ENCODE results near the gene IRX5. TPM values are rescaled to one million over a fixed set of nuclear protein-coding genes. Genes with fewer than 3 reads are reported as not detected.

Gene IRX5
- total and polyA plus RNA-seq, 2 experiments from 2014 or later, result 22.0 to 69.1 TPM

GRCh38 chr16:54962045-54962444 is 31.4 kb downstream of the IRX5 start:
- Histone ChIP-seq H3K4me1 (ENCODE audit: low read depth) (no peaks in the 10 kb centered on the region), H3K36me3 (no peaks in the 10 kb centered on the region), H3K4me3 (no peak overlapping the region), H3K27me3 (no peaks in the 10 kb centered on the region), H3K9me3 (ENCODE audit: low read depth) (no peaks in the 10 kb centered on the region), H3K27ac (no peak overlapping the region)
- no peak for DNase-seq (ENCODE audit: low read depth in 1 of 2, low spot score in 1 of 2)
- no peak for TF ChIP-seq CTCF (IDR thresholded peaks at IDR 0.05; ENCODE audit: low read depth, low read length)

GRCh38 chr16:54964239-54964638 is 33.6 kb downstream of the IRX5 start:
- no peaks in the 10 kb centered on the region for H3K27me3 ChIP-seq
- H3K4me1 ChIP-seq (ENCODE audit: low read depth), result no peaks in the 10 kb centered on the region
- no peak for DNase-seq (ENCODE audit: low read depth in 1 of 2, low spot score in 1 of 2)
- no peak overlapping the region for H3K4me3 ChIP-seq
- H3K27ac ChIP-seq, result no peak overlapping the region
- no peak for TF ChIP-seq CTCF (IDR thresholded peaks at IDR 0.05; ENCODE audit: low read depth, low read length)
- no peaks in the 10 kb centered on the region for H3K36me3 ChIP-seq
- no peaks in the 10 kb centered on the region for H3K9me3 ChIP-seq (ENCODE audit: low read depth)

- DNase-seq (ENCODE audit: low read depth in 1 of 2, low spot score in 1 of 2), result no peak
- Histone ChIP-seq H3K36me3 (no peaks in the 10 kb centered on the region), H3K4me3 (no peak overlapping the region), H3K27ac (no peak overlapping the region), H3K27me3 (no peaks in the 10 kb centered on the region), H3K9me3 (ENCODE audit: low read depth) (no peaks in the 10 kb centered on the region), H3K4me1 (ENCODE audit: low read depth) (no peaks in the 10 kb centered on the region)
- TF ChIP-seq CTCF (IDR thresholded peaks at IDR 0.05; ENCODE audit: low read depth, low read length), result no peak
Measured at GRCh38 chr16:54965464-54965863, 34.8 kb downstream of the IRX5 start.

- no peaks in the 10 kb centered on the region for H3K27me3 ChIP-seq
- no peaks in the 10 kb centered on the region for H3K36me3 ChIP-seq
- H3K27ac ChIP-seq, result no peak overlapping the region
- TF ChIP-seq CTCF (IDR thresholded peaks at IDR 0.05; ENCODE audit: low read depth, low read length), result no peak
- H3K4me3 ChIP-seq, result no peak overlapping the region
- no peak for DNase-seq (ENCODE audit: low read depth in 1 of 2, low spot score in 1 of 2)
- no peaks in the 10 kb centered on the region for H3K9me3 ChIP-seq (ENCODE audit: low read depth)
- H3K4me1 ChIP-seq (ENCODE audit: low read depth), result no peaks in the 10 kb centered on the region
Measured at GRCh38 chr16:54968011-54968410, 37.3 kb downstream of the IRX5 start.

- no peak for TF ChIP-seq CTCF (IDR thresholded peaks at IDR 0.05; ENCODE audit: low read depth, low read length)
- Histone ChIP-seq H3K27me3 (no peaks in the 10 kb centered on the region), H3K27ac (no peak overlapping the region)
Measured at GRCh38 chr16:54968784-54969183, 38.1 kb downstream of the IRX5 start.

GRCh38 chr16:54970016-54970415 is 39.4 kb downstream of the IRX5 start:
- Histone ChIP-seq H3K27ac (no peak overlapping the region), H3K4me3 (no peak overlapping the region), H3K9me3 (ENCODE audit: low read depth) (no peaks in the 10 kb centered on the region), H3K36me3 (no peaks in the 10 kb centered on the region), H3K4me1 (ENCODE audit: low read depth) (no peaks in the 10 kb centered on the region), H3K27me3 (no peaks in the 10 kb centered on the region)
- no peak for TF ChIP-seq CTCF (IDR thresholded peaks at IDR 0.05; ENCODE audit: low read depth, low read length)
- no peak for DNase-seq (ENCODE audit: low read depth in 1 of 2, low spot score in 1 of 2)

More at GRCh38 chr16:54968784-54969183, 38.1 kb downstream of the IRX5 start:
- Histone ChIP-seq H3K4me1 (ENCODE audit: low read depth) (no peaks in the 10 kb centered on the region), H3K4me3 (no peak overlapping the region), H3K9me3 (ENCODE audit: low read depth) (no peaks in the 10 kb centered on the region), H3K36me3 (no peaks in the 10 kb centered on the region)
- DNase-seq (ENCODE audit: low read depth in 1 of 2, low spot score in 1 of 2), result no peak

Measured in cardiac muscle cell (in vitro differentiated cells and primary cell).